NOMO-1 treated with dmso at 0.1 percent for 144 hours (cell line): ENCODE data around the gene CENPH.
"Not testable (repeated sequence)": the region's sequence is repeated elsewhere in the genome, so short reads cannot be mapped to it uniquely, and the experiment has no call there.

Source experiments
- DNase-seq: peaks from one replicate; lab custom pipeline; 2025; ENCODE audit not compliant: unreplicated experiment; lab: John Stamatoyannopoulos, UW

The CENPH gene

GRCh38 chr5:69206528-69207190, 17.3 kb downstream of the CENPH start:
- no peak for DNase-seq

GRCh38 chr5:69209602-69210001, 20.2 kb downstream of the CENPH start:
- DNase-seq, result no peak

- no peak for DNase-seq
Measured at GRCh38 chr5:69211200-69211599, 21.8 kb downstream of the CENPH start.

GRCh38 chr5:69212022-69212421, 22.6 kb downstream of the CENPH start:
- no peak for DNase-seq

GRCh38 chr5:69213513-69214215, 24.3 kb downstream of the CENPH start:
- DNase-seq, result no peak

GRCh38 chr5:69217151-69217511, 27.7 kb downstream of the CENPH start:
- no peak for DNase-seq

- DNase-seq, result peak; percentile 94
Measured at GRCh38 chr5:69217548-69218526, 28.5 kb downstream of the CENPH start.

- DNase-seq, result no peak
Measured at GRCh38 chr5:69219939-69220338, 30.6 kb downstream of the CENPH start.

- not testable (repeated sequence) for DNase-seq
Measured at GRCh38 chr5:69220371-69220770, 31.0 kb downstream of the CENPH start.

- DNase-seq, result not testable (repeated sequence)
Measured at GRCh38 chr5:69220833-69221232, 31.4 kb downstream of the CENPH start.

GRCh38 chr5:69224520-69224919, 35.1 kb downstream of the CENPH start:
- DNase-seq, result no peak

GRCh38 chr5:69225860-69226259, 36.5 kb downstream of the CENPH start:
- no peak for DNase-seq

- no peak for DNase-seq
Measured at GRCh38 chr5:69230181-69230580, 40.8 kb downstream of the CENPH start.

GRCh38 chr5:69231281-69231680, 41.9 kb downstream of the CENPH start:
- no peak for DNase-seq

- no peak for DNase-seq
Measured at GRCh38 chr5:69231851-69232250, 42.5 kb downstream of the CENPH start.

- peak; percentile 97 for DNase-seq
Measured at GRCh38 chr5:69234457-69235268, 45.3 kb downstream of the CENPH start, which contains the start of gene CDK7. Gene CDK7, plus strand, starts transcription at chr5:69234886. Its CDS starts 90 bp downstream, at chr5:69234976.

- DNase-seq, result not testable (repeated sequence)
Measured at GRCh38 chr5:69236733-69237132, 47.4 kb downstream of the CENPH start.

- DNase-seq, result no peak
Measured at GRCh38 chr5:69237877-69238276, 48.5 kb downstream of the CENPH start.

- no peak for DNase-seq
Measured at GRCh38 chr5:69238760-69239251, 49.4 kb downstream of the CENPH start.

- no peak for DNase-seq
Measured at GRCh38 chr5:69242215-69242927, 53.0 kb downstream of the CENPH start.
